ENCODE measurements around the gene GOLGA8B.
"Not testable (repeated sequence)": the region's sequence is repeated elsewhere in the genome, so short reads cannot be mapped to it uniquely, and the experiment has no call there.

GOLGA8B gene, protein sequence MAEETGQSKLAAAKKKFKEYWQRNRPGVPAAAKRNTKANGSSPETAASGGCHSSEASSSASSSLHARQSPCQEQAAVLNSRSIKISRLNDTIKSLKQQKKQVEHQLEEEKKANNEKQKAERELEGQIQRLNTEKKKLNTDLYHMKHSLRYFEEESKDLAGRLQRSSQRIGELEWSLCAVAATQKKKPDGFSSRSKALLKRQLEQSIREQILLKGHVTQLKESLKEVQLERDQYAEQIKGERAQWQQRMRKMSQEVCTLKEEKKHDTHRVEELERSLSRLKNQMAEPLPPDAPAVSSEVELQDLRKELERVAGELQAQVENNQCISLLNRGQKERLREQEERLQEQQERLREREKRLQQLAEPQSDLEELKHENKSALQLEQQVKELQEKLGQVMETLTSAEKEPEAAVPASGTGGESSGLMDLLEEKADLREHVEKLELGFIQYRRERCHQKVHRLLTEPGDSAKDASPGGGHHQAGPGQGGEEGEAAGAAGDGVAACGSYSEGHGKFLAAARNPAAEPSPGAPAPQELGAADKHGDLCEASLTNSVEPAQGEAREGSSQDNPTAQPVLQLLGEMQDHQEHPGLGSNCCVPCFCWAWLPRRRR

DNA sequence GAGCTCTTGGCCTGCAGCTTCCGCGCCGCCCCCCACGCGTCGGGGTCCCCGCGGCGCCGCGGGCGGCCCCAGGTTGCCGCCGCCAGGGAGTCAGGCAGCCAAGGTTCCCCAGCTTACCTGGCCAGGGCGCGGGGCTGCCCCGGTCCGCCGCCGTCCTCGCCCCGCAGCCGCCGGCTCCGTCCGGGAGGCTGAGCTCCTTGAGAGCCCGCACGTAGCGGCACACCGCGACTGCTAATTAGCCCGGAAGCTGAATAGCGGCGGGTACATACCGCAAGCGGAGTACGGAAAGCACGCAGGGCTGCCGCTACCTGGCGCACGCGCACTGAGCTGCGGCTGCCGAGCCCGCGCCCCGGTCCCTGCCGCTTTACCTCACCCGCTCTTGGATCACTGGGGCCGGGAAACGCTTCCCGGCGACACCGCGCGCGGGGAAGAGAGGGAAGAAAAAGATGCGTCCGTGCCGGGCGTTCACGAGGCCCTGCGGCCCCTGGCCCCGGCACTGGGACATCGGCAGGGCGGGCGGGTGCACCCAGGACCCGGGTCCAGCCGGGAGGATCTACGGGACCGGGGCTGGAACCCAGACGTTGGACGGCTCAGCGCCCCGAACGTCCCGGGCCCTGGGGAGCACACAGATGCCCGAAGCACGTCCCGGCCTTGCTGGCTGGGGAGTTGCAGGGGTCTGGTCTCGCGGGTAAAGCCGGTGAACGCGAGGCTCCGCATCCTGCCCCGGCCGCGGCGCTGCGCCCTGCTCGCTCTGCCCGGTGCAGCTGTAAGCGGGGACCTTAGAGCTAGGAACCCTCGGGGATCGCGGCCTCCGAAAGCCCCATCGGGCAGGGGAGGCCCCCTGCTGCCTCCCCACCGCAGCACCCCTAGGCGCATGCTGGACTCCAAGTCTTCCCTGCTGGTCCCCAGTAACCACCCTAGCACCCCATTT, at the start of gene GOLGA8B:
Gene GOLGA8B (minus strand): TSS at position 253 of the 931 bp plus-strand sequence. CDS start 47,739 bp downstream, outside the sequence.
- peak; percentile 17 for DNase-seq (ENCODE audit: low read depth)

DNA sequence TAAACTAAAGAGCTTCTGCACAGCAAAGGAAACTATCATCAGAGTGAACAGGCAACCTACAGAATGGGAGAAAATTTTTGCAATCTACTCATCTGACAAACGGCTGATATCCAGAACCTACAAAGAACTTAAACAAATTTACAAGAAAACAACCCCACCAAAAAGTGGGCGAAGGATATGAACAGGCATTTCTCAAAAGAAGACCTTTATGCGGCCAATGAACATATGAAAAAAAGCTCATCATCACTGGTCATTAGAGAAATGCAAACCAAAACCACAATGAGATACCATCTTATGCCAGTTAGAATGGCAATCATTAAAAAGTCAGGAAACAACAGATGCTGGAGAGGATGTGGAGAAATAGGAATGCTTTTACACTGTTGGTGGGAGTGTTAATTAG, 49.7 kb upstream of the GOLGA8B start:
- not testable (repeated sequence) for DNase-seq (ENCODE audit: low read depth)

DNA sequence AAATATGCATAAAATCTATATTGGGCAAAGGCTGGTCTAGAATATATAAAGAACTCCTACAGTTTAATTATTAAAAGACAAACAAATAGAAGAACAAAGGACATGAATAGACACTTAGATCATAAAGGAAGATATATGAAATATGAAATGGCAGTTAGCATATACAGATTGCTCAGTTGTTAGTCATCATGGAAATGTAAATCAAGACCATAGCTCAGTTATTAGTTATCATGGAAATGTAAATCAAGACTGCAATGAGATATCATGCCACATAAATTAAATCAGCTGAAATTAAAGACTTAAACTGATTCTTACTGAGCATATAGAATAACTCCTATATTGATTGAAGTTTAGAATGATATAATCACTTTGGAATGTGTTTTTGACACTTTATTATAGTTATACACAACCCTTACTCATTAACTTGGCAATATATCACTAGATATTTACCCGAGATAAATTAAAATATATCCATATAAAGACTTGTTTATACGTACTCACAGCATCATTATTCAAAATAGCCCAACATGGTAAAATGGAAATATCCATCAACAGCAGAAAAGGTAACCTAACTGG, 45.2 kb upstream of the GOLGA8B start:
- DNase-seq (ENCODE audit: low read depth): no peak

DNA sequence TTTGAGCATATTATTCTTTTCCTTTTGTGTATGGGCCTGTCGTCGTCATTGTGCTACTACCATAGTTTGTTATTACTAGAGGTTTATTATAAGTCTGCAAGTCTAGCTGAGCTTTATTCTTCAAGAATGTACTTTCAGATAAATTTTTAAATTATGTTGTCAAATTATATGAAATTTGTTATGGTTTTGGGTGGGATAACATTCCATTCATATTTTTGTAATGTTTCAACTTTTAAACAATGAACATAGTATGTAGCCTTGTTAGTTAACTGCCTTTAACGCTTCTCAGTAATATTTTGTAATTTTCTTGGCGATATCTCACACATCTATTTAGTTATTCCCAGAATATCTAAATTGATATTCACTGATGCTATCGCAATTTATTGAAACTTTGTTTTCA, 41.6 kb upstream of the GOLGA8B start:
- no peak for DNase-seq (ENCODE audit: low read depth)

DNA sequence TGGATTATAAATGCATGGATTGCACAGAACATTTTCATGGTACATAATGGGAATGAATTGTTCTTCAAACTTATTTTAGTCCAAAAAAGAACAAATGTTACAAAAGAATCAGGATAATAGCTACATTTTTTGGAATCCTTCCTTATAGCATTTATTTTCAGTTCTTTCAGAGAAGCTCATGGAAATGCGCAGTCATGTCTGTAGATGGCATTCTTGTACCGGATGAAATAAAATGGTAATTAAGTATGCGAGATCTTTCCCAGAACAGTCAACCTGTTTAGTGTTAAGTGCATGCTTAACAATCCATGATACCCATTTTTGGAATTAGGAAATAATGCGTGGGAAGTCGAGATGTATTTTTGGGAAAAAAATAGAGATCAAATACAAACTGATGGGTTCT, 38.2 kb upstream of the GOLGA8B start:
- no peak for DNase-seq (ENCODE audit: low read depth)

DNA sequence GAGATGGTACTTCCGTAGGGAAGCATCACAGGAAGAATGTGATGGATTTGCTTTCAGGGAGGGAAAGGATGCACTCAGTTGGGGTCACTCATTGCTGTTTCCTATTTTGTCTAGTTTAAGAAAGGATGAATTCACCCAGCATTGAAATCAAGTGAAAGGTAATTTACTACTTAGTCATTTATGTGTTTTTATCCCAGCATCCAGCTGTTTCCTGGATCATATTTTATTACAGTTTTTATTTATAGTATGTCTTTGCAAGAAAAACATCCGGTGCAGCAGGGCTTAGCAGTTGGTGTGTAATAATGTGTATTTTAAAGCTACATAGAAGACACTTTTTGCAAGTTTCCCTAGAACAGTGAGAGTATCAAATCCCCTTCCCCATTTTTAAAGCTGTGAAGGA, 37.4 kb upstream of the GOLGA8B start:
- no peak for DNase-seq (ENCODE audit: low read depth)

DNA sequence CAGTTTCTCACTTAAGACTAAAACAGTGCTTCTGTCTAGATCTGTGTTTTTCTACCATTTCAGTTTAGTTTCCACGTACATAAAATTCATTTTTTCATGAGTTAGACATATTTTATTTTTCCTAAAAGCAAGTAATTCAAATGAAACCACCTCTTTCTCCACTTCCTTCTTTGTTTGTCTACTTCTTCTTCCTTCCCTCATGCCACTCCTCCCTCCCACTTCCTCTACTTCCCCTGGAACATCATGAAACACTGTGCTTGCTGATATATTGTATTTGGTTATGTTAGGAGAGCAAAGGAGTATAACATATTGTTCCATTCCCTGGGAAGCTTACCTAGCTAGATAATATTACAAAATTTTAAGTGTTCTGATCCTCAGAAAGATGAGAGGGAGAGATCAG, 36.7 kb upstream of the GOLGA8B start:
- DNase-seq (ENCODE audit: low read depth): no peak

DNA sequence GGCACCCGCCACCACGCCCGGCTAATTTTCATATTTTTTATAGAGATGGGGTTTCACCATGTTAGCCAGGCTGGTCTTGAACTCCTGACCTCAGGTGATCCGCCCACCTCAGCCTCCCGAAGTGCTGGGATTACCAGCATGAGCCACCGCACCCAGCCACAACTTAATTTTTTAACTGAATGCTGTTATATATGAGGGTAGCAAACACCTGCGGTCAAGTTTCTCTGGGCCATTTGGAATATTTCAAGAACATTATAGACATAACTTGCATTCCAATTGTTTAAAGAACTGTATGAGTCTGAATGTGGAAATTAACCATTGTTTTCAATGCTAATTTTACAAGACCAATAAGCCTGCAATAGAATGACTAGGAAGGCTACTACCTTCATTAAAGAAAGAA, 35.7 kb upstream of the GOLGA8B start:
- no peak for DNase-seq (ENCODE audit: low read depth)

DNA sequence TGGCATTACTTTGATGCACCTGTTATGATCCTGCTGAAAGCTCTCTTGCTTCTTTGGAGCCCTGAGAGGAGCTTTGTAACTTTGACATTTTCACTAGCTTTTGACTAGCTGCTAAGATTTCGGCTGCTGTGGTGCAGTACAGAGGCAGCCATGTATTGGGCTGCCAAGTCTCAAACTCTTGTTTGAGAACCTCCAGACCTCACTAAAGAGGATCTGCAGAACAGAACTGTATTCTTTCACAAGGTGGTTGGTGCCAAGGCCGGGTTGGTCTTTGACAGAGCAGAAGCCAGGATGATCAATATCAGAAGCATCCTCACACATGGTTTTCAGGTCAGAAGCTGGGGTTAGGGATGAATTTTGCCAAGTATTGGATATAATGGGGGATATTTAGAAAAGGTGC, 34.6 kb upstream of the GOLGA8B start:
- no peak for DNase-seq (ENCODE audit: low read depth)

DNA sequence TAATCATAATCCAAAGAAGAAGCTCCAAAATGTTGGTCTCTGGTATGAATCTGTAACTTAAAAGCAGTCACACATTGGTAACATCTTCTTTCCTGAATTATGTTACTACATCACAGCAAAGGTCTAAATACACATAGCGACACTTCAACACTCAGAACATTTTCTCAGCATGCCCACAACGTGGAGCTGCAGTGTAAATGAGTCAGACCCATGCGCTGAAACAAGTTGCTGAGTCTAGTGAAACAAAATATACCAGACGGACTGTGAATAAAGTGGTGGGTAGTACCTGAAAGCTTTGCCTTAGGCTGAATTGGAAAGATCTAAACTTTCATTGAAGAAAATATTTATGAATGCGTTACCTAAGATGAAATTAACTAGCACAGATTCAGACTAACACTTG, 33.2 kb upstream of the GOLGA8B start:
- no peak for DNase-seq (ENCODE audit: low read depth)

DNA sequence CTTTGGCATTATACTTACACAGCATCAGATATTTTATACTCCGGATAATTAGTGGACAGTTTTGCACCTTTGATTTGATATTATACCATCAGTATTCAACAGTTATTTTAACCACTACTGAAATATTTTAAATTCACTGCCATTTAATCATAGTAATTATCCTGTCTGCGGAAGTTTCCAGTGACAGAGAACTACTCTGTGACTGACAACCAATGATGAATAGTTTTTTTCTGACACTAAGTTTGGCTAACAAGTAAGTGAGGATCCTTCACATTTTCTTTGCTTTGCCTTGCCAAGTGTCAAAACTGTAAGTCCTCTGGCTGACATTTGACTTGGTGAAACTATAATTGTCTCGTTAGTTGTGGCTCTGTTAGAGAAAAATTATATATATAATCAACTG, 30.5 kb upstream of the GOLGA8B start:
- DNase-seq (ENCODE audit: low read depth): no peak

DNA sequence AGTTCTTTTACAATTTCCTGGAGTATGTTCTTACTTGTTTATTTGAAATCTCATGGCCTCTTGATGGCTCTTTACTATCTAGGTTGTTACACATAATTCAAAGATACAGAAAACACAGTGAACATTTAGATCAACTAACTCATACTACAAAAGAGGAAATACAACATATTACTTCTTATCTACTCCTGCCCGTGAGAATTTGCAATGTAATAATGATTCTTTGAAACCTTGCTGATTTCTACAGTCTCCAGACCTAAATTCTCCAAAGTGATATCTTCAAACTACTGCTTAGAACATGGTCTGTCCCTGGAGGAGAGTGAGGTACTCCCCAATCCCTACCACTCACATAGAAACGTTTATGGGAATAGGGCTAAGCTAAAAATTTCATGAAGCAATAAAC, 29.9 kb upstream of the GOLGA8B start:
- DNase-seq (ENCODE audit: low read depth): no peak

DNA sequence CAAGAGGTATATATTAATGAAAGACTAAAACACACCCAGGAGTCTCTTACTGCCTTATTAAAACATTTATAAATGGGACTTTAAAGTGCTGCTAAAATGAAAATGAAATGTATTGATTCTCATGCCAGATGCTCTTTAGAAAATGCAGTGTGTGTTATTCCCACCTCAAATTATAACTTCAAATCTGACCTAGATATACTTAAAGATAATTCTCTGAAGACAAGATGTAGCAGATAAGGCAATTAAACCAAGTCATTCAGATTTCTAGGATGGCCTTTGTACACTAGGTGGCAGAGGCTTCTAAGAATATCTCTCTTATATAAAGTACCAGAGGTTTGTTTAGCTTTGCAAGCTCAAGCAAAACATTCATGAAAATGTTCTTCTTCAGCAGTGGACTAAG, 26.9 kb upstream of the GOLGA8B start:
- no peak for DNase-seq (ENCODE audit: low read depth)

DNA sequence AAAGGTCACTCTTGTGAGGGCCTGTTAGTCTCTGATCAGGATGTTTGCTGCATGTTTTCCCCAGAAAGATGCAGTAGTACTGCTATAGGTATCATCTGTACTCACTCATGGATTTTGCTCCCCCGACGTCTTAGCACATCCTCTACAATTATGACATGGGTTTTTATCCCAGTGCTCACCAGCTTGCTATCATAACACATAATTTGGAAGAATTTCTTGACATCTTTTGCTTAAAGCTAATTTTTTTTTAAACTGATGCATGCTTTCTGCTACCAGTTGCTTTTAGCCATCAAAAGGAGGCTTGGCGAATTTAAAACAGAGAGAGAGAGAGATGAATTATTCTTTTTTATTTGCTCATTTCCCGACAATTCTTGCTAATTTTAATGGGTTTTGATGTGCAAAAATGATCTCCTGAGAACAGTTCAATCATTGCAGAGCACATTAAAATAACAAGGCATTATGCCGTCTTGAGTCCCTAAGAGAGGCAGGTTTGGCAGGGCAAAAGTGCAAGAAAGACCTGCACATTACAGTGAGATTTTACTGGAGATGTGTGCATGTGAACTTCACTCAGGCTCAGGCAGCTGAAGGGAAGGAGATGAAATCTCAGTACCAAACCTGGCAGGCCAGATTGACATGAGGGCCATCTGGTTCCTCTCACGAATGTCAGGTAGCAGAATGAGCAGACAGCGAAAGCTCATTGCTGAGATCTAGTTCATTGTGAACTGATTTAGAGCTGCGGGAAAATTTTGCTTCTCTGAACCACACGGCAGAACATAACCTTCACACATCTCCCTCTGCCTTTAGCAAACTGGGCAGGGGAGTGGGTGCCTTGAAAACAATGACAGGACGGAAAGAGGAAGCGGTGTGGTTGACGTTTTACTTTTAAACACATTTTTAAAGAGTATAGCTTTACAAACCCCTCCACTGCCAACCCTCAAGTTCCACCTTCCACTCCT, 25.9 kb upstream of the GOLGA8B start:
- DNase-seq (ENCODE audit: low read depth): no peak

DNA sequence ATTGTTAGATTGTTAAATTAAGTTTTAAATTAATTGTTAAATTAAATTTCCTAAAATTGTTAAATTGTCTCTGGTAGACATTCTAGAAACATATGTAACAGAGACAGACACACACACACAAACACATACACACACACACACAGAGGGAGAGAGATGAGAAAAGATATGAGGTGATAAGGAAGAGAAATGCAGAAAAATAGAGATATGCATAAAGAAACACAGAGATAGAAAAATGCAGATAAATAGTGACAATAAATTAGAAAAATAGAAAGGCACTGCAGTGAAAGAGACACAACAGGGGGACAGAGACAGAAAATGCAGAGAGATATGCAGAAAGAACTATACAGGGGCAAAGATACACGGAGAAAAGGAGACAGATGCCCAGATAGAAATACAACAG, 25.1 kb upstream of the GOLGA8B start:
- DNase-seq (ENCODE audit: low read depth): no peak

DNA sequence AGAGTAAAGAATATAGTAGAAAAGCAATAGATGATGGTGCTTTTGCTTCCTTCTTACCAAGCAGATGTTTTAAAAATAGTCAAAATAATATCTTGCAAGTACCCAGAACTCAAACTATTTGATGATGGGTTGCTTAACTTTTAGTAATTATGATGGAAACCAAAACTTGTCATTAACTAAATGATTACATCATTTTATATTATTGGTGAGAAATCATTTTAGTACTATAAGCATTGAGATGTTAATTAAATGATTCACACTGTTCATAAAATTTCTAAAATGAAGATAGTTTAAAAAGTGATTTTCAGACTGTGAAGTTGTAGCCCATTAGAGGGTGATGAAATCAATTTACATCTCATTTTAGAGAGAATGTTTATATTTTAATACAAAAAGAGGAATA, 24.4 kb upstream of the GOLGA8B start:
- no peak for DNase-seq (ENCODE audit: low read depth)

DNA sequence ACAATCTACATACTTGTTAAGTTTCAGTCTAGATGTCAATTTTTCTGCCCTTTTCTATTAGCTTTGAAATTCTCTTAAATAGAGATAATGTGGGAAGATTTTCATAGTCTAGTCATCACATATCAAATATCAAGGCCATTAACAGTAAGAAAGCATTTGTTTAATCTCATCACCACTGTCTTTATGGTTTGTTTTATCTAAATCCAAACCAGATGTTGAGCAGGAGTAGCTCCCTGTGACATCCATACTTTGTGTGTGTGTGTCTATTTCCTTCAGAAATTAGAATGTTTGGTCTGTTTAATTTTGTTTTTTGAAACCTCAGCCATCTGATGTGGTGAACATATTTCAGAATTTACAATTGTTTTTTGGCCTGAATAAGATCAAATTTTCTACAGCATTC, 23.1 kb upstream of the GOLGA8B start:
- no peak for DNase-seq (ENCODE audit: low read depth)

DNA sequence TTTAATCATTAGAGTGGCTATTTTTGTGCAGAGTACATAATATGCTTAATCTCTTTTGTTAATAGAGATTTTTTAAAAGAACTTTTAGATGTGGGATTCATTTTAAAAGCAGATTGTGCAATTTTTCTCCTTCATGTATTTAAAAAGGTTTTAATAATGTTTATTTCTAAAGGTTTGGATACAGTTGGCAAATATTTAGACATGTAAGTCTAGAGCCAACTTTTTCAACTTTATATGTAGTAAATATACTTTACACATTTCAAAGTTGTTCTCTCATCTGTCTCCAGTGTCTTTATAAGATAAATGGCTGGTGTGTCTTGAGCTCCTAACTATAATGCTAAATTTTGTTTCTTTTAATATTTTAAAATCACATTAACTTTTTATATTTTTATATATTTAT, 22.7 kb upstream of the GOLGA8B start:
- DNase-seq (ENCODE audit: low read depth): no peak

DNA sequence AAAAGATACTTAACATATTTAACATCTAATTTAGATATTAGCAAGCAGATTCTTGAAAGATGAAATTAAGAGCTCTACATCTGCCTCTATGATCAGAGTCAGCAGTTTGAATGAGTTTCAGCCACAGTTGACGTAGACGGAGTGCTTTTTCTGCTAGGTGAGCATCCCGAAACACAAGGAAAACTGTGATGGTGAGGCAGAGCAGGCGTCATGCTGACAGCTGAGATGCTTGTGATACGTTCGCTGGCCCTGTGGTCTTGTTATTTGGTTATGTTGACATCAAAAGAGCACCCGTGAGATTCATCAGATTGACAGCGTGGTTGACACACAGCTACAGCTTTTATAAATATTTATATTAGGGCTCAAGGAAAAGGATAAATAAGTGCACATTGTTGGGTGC, 19.6 kb upstream of the GOLGA8B start:
- DNase-seq (ENCODE audit: low read depth): no peak

DNA sequence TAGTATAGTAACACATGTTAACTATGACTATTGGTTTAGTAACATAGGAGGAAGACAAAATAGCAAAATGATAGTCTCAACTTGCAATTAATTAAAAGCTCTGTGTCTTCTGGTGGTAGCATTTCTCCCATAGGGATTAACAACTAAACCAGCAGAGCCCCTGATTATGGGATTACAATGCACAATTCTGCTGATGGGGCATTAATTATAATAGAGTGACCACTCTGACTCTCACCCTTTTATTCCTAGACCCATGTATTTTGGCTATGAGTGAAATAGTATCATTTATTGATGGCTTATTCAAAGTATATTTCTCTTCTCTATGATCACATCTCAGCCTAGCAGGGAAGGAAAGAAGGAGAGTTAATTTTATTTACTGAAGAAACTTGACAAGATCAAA, 17.5 kb upstream of the GOLGA8B start:
- DNase-seq (ENCODE audit: low read depth): no peak
